NK-92 (cell line): Measurements from ENCODE around the gene GIT1.
"Not testable (repeated sequence)": the region's sequence is repeated elsewhere in the genome, so short reads cannot be mapped to it uniquely, and the experiment has no call there.

Source experiments
- DNase-seq: peaks from one replicate; lab custom pipeline; 2025; ENCODE audit not compliant: unreplicated experiment; lab: John Stamatoyannopoulos, UW

The GIT1 gene

DNA sequence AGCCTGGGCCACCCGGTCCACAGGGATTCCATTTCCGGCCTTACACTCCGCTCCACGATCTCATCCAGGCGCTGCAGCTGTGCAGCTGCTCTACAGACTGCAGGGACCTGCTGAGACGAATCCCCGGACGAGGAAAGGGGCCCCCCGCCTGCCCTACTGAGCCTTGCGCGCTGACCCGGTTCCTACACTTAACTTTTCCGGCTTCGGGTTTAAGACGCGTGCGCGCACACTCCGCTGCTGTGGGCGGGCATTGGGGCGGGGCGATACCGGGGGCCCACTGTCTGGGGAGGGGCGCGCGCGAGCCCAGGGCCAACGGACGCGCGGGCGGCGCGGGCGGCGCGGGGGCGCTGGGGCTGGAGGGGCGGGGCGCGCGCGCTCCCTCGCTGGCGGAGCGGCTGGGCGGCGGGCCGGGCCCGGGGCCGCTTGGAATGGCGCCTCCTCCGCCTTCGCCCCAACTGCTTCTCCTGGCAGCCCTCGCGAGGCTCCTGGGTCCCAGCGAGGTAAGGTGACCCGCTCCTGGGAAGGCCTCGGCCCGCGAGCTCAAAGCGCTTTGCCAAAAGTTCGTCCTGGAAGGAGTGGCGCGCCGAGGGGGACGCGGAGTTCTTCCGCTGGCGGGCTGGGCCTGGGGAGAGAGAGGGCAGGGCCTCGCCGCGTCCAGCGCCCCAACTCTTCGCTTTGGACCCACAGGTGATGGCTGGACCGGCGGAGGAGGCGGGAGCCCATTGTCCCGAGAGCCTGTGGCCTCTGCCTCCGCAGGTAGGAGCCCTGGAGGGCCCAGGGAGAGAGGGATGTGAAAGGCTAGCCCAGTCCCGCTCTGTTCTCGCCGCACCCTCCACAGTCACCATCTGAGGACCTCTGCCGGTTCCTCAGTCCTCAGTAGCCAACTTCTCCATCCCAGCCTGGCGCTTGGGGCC, 20.9 kb downstream of the GIT1 start, which contains the start of gene TP53I13:
TSS of gene TP53I13 (plus strand) at position 371 of the 914 bp plus-strand sequence. CDS start at position 429, 58 bp downstream.
- no peak for DNase-seq

- DNase-seq: no peak
These were observed 21.7 kb downstream of the GIT1 start for GRCh38 chr17:29567554-29568330.

DNA sequence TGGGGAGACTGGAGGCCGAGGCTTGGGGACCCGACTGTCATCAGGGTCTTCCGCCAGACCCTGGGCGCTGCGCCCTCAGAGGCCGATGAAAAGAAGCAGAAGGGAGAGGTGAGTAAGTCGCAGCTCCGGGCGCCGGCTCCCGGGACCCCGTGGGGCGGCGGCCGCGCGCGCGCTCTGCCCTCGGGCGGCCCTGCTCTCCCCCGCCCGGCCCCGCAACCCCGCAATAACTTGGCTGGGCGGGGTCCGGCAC, 22.2 kb downstream of the GIT1 start:
- DNase-seq: no peak

DNA sequence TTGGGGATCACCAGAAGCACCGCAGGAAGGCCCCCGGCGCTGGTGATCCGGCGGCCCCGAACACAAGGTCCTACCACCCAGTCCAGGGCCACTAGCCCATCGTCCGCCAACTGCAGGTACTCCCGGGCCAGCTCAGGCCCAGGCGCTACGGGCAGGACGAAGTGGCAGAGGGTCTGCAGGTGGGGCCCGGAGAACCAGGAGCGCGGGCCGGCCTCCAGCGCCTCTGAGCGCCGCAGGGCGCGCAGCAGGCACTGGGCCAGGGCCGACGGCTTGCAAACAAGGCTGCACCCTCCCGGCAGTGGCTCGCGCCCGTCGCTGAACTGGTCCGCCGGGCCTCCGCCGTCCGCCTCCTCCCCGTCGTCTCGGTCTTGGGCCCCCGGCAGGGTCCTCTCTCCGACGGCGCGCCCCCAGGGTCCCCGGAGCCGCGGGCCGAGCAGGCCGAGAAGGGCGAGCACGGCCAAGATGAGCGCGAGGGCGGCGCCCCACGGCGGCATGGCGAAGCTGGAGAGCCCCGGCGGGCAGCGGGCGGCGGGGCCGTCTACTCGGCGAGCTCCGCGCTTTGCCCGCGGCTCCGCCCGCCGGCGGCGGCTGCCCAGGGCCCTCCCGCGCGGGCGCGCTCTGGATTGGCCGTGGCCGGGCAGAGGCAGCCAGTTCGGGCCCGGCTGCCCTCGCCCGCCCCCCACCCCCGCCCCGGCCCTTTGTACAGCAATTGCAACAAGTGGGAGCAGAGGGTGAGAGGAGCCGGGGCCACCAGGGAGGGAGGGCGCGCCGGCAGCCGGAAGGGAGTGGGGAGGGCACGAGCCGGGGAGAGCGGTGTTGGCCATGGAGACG, 22.8 kb downstream of the GIT1 start, which contains the start of gene ABHD15:
TSS of gene ABHD15 (minus strand) at position 565 of the 831 bp plus-strand sequence. CDS start at position 494, 71 bp downstream.
- DNase-seq: no peak

- DNase-seq: no peak
These were observed 23.6 kb downstream of the GIT1 start for GRCh38 chr17:29565643-29566472.

GRCh38 chr17:29563816-29564215, 25.6 kb downstream of the GIT1 start:
- no peak for DNase-seq

DNA sequence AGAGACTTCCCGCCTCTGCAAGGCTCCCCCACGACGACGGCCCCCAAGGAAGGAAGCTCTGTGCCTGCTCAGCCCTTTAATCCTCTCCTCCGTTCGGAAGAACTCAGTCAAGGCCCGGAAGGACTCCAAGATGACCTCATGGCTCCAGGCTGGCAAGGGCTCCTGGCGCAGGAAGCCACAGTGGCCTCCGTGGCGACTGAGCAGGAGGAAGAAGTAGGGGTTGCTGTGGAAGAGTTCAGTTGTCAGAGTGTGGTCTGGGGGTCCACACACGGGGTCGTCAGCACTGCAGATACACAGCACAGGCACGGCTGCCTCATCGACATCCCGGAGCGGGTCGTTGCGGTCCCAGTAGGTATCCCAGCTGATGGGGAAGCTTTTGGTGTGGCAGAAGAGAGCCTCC, 26.8 kb downstream of the GIT1 start:
- DNase-seq: no peak

DNA sequence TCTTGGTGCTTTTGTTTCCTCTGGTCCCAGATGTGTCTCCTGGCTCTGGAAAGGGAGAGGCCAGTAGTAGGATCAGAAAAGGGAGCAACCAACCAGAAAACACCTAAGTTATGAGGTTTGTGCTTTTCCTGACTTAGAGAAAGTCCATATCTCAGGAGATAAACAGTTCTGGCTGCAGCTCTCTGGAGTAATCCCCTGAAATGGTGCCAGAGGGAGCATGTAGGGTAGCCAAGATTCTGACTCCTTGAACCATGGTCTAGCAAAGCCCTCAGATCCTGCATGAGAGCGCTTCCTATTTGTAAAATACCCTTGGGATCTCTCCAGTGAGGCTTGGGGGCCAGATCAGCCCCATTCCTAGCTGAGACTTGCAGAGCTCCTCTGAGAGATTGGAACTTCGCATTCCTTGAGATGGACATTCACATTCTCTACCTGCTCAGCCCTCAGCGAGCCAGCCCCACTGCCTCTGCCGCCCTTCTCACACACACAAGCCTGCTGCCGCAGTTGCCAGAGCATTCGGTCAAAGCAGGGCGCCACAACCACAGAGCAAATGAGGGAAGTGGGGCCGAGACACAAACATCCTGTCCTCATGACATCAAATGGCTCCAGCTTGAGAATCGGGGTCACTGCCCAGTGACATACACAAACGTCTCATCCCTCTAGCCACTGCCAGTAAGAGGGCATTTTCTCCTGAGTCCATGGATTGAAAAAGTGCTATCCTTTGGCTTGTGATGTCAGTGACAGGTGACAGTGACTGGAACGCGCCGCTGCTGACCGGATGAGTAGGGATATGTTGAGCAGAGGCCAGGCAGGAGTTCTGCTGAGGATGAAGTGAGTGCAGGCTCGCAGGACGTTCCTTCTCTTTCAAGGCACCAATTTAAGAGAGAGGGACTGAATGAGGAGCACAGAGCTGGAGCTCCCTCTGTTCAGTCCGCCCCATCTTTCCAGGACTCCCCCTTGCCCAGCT, 27.6 kb downstream of the GIT1 start:
- DNase-seq: no peak

DNA sequence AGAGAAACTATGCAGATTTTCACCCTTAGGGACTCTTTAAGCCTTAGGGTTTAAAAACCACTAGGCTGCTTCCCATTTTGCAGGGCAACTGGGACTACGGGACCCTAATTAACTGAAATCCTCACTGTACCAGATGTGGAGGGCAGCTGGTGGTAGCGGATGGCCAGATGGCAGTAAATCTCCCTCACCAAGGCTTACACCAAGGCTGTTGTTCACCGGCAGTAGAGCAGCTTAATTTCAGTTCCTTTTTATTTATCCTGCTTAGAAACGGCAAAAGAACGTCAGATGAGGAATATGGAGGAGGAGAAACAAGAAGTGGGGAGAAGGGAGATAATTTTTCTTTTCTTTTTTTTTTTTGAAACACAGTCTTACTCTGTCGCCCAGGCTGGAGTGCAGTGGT, 29.1 kb downstream of the GIT1 start:
- DNase-seq: no peak

DNA sequence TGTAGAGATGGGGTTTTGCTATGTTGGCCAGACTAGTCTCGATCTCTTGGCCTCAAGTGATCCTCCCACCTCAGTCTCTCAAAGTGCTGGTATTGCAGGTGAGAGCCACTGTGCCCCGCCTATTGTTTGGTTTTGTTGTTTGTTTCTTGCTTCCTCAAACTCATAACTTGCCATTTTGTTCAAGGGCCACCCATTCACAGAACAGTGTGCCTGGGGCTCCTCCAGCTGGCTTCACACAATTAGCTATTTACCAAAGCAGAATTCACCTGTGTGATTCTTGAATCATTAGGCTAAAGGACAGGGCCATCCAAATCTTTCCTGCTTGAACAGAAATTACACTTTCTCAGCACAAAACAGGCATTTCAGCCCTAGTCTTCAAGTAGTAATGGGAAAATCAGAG, 29.8 kb downstream of the GIT1 start:
- no peak for DNase-seq

DNA sequence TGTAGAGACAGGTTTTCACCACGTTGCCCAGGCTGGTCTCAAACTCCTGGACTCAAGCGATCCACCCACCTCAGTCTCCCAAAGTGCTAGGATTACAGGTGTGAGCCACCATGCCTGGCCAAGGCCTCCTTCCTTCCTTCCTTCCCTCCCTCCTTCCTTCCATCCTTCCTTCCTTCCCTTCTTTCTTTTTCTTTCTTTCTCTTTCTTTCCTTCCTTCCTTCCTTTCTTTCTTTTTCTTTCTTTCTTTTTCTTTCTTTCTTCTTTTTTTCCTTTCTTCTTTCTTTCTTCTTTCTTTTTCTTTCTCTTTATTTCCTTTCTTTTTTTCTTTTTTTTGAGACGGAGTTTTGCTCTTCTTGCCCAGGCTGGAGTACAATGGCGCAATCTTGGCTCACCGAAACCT, 31.3 kb downstream of the GIT1 start:
- not testable (repeated sequence) for DNase-seq

DNA sequence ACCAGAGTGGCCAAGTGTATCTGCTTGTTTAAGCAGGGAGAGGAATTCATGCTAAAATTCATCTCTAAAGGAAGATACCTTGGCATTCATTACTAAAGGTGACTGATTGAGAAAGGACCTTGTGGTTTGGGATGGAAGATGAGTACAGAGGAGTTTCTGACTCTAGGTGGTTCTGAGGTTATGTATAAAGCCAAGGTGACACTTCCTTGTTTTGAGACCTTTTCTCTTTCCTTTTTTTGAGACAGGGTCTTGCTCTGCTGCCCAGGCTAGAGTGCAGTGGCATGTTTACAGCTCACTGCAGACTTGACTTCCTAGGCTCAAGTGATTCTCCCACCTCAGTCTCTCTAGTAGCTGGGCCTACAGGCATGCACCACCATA, 31.7 kb downstream of the GIT1 start:
- no peak for DNase-seq

DNA sequence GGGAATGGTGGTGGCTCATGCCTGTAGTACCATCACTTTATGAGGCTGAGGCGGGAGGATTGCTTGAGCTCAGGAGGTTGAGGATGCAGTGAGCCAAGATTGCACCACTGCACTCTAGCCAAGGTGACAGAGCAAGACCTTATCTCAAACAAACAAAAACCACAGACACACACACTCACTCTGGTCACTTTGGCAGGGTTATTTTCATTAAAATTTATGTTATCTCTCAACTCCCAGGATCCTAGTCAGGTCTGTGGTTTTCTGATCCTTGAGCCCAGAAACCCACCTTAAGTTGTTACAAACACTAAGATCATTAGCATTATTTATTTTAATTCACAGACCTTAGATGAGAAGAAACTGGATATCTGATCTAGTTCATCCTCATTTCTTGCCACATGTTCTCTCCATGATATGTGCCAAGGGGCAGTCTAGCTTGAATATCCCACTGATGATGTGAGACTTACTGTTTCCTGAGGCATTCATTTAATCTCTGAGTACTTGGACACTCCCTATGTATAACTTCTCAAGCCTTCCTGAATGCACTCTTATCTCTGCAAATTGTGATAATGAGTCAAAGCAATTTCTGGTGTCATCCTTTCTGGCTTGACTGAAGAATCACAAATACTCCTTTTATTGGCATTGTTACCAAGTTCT, 32.2 kb downstream of the GIT1 start:
- DNase-seq: no peak

- DNase-seq: no peak
These were observed 33.6 kb downstream of the GIT1 start for GRCh38 chr17:29555840-29556239.

DNA sequence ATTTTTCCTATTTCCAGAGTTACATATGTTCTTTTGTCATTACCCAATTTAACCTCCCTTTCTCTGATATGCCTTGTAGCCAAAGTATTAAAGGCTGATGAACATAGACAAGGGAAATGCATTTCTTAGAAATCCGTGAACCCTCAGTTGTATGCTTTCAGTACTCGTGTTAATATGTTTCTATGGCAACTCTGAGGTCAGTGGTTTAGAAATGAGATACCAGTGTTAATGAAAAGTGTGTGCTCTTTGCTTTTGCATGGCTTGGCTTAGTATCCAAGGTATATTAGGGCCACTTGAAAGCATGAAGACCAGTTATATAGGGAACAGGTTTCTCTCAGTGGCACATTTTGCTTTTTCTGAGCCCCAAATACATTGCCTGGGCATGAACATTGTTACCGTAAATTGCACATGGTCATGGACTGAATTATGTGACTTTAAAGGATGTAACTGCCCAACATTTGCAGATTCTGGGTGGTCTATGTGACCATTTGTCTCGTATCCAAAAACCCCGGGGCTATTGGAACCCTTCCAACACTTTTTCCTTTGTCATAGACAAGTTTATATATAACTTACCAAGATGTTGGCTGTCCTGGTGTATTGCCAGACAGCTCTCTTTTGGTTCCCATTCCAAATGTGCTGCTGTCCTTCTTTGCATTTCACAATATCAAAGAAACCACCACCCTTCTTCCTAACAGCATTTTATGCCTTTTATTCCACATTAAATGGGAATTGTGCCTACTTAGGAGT, 40.1 kb downstream of the GIT1 start:
- no peak for DNase-seq

GRCh38 chr17:29546830-29547229, 42.6 kb downstream of the GIT1 start:
- DNase-seq: no peak

DNA sequence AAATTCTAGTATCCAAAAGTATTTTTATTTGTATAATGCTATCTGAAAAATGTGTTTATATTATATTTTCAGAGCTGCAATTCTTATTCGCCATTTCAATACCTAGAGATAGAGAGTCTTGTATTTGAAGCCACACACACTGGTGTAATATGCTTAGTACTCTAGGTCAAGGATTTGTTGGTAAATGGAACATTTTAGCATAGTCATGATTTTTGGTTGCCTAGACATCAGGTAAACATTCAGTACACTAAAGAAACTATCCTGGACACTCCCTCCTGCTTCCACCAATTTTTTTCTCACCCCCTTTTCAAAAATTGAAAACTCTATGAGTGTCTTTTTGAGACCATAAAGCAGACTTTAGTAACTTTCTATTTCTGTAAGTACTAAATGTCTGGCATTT, 43.4 kb downstream of the GIT1 start:
- DNase-seq: no peak

DNA sequence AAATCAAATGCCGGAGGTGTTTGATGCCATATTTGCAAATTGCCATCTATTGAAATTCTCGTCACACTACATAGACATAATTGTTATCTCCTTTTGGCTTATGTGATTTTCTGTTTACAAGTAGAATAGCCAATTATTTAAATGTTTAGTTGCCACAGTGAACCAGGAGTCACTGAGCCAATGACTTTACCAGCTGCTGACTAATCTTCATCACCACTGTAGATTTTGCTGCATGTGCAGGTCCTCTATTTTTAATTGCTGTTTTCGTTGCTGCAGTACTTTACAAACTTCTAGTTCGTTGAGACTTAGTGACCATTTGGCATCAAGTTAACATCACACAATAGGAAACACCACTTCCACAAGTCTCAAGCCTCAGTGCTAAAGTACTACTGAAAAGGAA, 45.4 kb downstream of the GIT1 start:
- no peak for DNase-seq
